Neural cell (in vitro differentiated cells): ENCODE measurements around the gene NGLY1. TPM values are rescaled to one million over a fixed set of nuclear protein-coding genes. Genes with fewer than 3 reads are reported as not detected.

ENCODE experiments used
- H2AFZ ChIP-seq: fragments of 200-600, 300-800 bp; sonication (generic), shearing (Covaris generic); 2 replicates; pipeline ENCODE4 v1.6.0; 2014; ENCODE audit warnings: low read depth, mild to moderate bottlenecking, antibody characterized with exemption, low read length, moderate library complexity
- H3F3A ChIP-seq: fragments of 200-600 bp; shearing (Covaris generic); 2 replicates; pipeline ENCODE4 v1.6.1; 2016; ENCODE audit warnings: mild to moderate bottlenecking, moderate library complexity, mixed read lengths, antibody characterized with exemption, low read length; ENCODE audit not compliant: insufficient read depth, poor library complexity, severe bottlenecking
- H3K27ac ChIP-seq: fragments of 200-600, 300-800 bp; sonication (generic), shearing (Covaris generic); 2 replicates; pipeline ENCODE4 v1.5.1; 2014; ENCODE audit warnings: mild to moderate bottlenecking, low read length, moderate library complexity
- H3K27me3 ChIP-seq: fragments of 300-800, 200-600 bp; sonication (generic), shearing (Covaris generic); 2 replicates; pipeline ENCODE4 v1.6.0; 2014; ENCODE audit warnings: mild to moderate bottlenecking, low read depth, low read length, moderate library complexity; ENCODE audit not compliant: insufficient read depth
- H3K36me3 ChIP-seq: fragments of 300-800, 200-600 bp; sonication (generic), shearing (Covaris generic); 2 replicates; pipeline ENCODE4 v1.5.1; 2014; ENCODE audit warnings: mild to moderate bottlenecking, antibody characterized with exemption, low read length, moderate library complexity; ENCODE audit not compliant: insufficient read depth
- H3K4me2 ChIP-seq: fragments of 300-800, 200-600 bp; sonication (generic), shearing (Covaris generic); 2 replicates; pipeline ENCODE4 v1.6.0; 2014; ENCODE audit warnings: mild to moderate bottlenecking, low read length
- H3K4me3 ChIP-seq: fragments of 300-800, 200-600 bp; sonication (generic), shearing (Covaris generic); 2 replicates; pipeline ENCODE4 v1.5.1; 2014; ENCODE audit warnings: mild to moderate bottlenecking, low read length, moderate library complexity
- H3K79me2 ChIP-seq: fragments of 200-600 bp; shearing (Covaris generic); replicated peaks from 2 replicates; pipeline ENCODE4 v1.6.0; 2014; ENCODE audit warnings: mild to moderate bottlenecking, low read length, moderate library complexity; ENCODE audit not compliant: insufficient read depth
- H3K9ac ChIP-seq: fragments of 300-800, 200-600 bp; sonication (generic), shearing (Covaris generic); 2 replicates; pipeline ENCODE4 v1.6.1; 2016; ENCODE audit warnings: mild to moderate bottlenecking, low read length, mixed read lengths
- H3K9me2 ChIP-seq: fragments of 200-600 bp; shearing (Covaris generic); 2 replicates; pipeline ENCODE4 v1.6.1; 2016; ENCODE audit warnings: mild to moderate bottlenecking, low read length, mixed read lengths; ENCODE audit not compliant: insufficient read depth
- H3K9me3 ChIP-seq: fragments of 200-600, 300-800 bp; sonication (generic), shearing (Covaris generic); 2 replicates; pipeline ENCODE4 v1.6.1; 2016; ENCODE audit warnings: mild to moderate bottlenecking, mixed run types, low read length, moderate library complexity, mixed read lengths
- H4K20me1 ChIP-seq: fragments of 200-600 bp; shearing (Covaris generic); 2 replicates; pipeline ENCODE4 v1.6.1; 2016; ENCODE audit warnings: mild to moderate bottlenecking, mixed run types; ENCODE audit not compliant: insufficient read depth
- CTCF ChIP-seq: fragments of 450-650 bp; IDR thresholded peaks from 2 replicates; pipeline ENCODE4 v1.5.1; 2014; ENCODE audit warnings: antibody characterized with exemption, mild to moderate bottlenecking, moderate library complexity; ENCODE audit not compliant: poor library complexity, severe bottlenecking
- EP300 ChIP-seq: fragments of 450-650 bp; conservative IDR thresholded peaks from 2 replicates; pipeline ENCODE4 v1.6.1; 2014; ENCODE audit warnings: antibody characterized with exemption, mild to moderate bottlenecking, moderate library complexity; ENCODE audit not compliant: poor library complexity, severe bottlenecking
- EZH2 ChIP-seq: fragments of 200-600, 300-800 bp; shearing (Covaris generic), sonication (generic); IDR thresholded peaks from 2 replicates; pipeline ENCODE4 v1.6.1; 2014; ENCODE audit warnings: antibody characterized with exemption, low read length, borderline replicate concordance, mild to moderate bottlenecking; ENCODE audit not compliant: insufficient read depth, poor library complexity, severe bottlenecking
- MXI1 ChIP-seq: fragments of 450-650 bp; conservative IDR thresholded peaks from 2 replicates; pipeline ENCODE4 v1.6.1; 2014; ENCODE audit warnings: antibody characterized with exemption, mild to moderate bottlenecking; ENCODE audit not compliant: poor library complexity, severe bottlenecking
- POLR2AphosphoS5 ChIP-seq: IDR thresholded peaks from 2 replicates; pipeline ENCODE4 v1.6.1; 2012
- RAD21 ChIP-seq: fragments of 450-650 bp; conservative IDR thresholded peaks from 2 replicates; pipeline ENCODE4 v1.6.1; 2014; ENCODE audit warnings: antibody characterized with exemption, mild to moderate bottlenecking, moderate library complexity
- REST ChIP-seq: IDR thresholded peaks from 2 replicates; pipeline ENCODE4 v1.6.1; 2012; ENCODE audit warnings: borderline replicate concordance
- SMC3 ChIP-seq: fragments of 450-650 bp; conservative IDR thresholded peaks from 2 replicates; pipeline ENCODE4 v1.6.1; 2014; ENCODE audit warnings: antibody characterized with exemption, mild to moderate bottlenecking, moderate library complexity; ENCODE audit not compliant: poor library complexity
- TAF1 ChIP-seq: IDR thresholded peaks from 2 replicates; pipeline ENCODE4 v1.6.1; 2012; ENCODE audit warnings: low read depth
- polyA minus RNA-seq: library from RNA; depleted of rRNA, polyadenylated mRNA; stranded (reverse); fragments of >200 nt; gene quantifications from 2 replicates; pipeline ENCODE4 v1.2.3, GENCODE V29; 2014
- polyA plus RNA-seq: library from polyadenylated mRNA; depleted of rRNA; stranded (reverse); fragments of >200 nt; gene quantifications from 2 replicates; pipeline ENCODE4 v1.2.3, GENCODE V29; 2014

The NGLY1 gene
- polyA plus RNA-seq (19.9 and 22.0 TPM in 2 replicates), polyA minus RNA-seq (20.3 and 21.9 TPM in 2 replicates)

GRCh38 chr3:25782938-25783660 lies at the start of gene NGLY1:
Gene NGLY1, minus strand, starts transcription at chr3:25783443. Its CDS starts 53 bp downstream, at chr3:25783390.
- TF ChIP-seq MXI1 (peak; percentile 69), RAD21 (peak; percentile 31), SMC3 (peak; percentile 25), CTCF (no peak), EP300 (no peak), POLR2AphosphoS5 (peak; percentile 42), EZH2 (no peak), TAF1 (no peak), REST (no peak)
- H3K36me3 ChIP-seq: no peaks in the 10 kb centered on the region
- H3K27ac ChIP-seq: no peak within 1 kb of the TSS
- no peaks in the 10 kb centered on the region for H3K79me2 ChIP-seq
- peak within 1 kb of the TSS; percentile 68 for H3K4me2 ChIP-seq
- H4K20me1 ChIP-seq: no peaks in the 10 kb centered on the region
- H3K9ac ChIP-seq: peak within 1 kb of the TSS; percentile 66
- no peaks in the 10 kb centered on the region for H3K27me3 ChIP-seq
- no peaks in the 10 kb centered on the region for H3K9me3 ChIP-seq
- no peaks in the 10 kb centered on the region for H3F3A ChIP-seq
- H3K9me2 ChIP-seq: no peaks in the 10 kb centered on the region
- peak within 1 kb of the TSS; percentile 65 for H2AFZ ChIP-seq
- peak within 1 kb of the TSS; percentile 94 for H3K4me3 ChIP-seq

- Histone ChIP-seq H3K4me2 (peak overlapping the region; percentile 69), H3K27ac (no peak overlapping the region), H3F3A (peaks cover 7% of the 10 kb centered on the region), H4K20me1 (no peaks in the 10 kb centered on the region), H3K9ac (no peak overlapping the region), H3K9me3 (no peaks in the 10 kb centered on the region), H2AFZ (no peak overlapping the region), H3K36me3 (no peaks in the 10 kb centered on the region), H3K27me3 (no peaks in the 10 kb centered on the region), H3K9me2 (no peaks in the 10 kb centered on the region), H3K79me2 (no peaks in the 10 kb centered on the region), H3K4me3 (no peak overlapping the region)
- TF ChIP-seq EZH2: no peak
- no peak for TF ChIP-seq REST
- TF ChIP-seq CTCF: peak; percentile 58
- peak; percentile 47 for TF ChIP-seq RAD21
- peak; percentile 53 for TF ChIP-seq SMC3
Measured at GRCh38 chr3:25831578-25831977, 48.3 kb upstream of the NGLY1 start.
